Activated CD4-positive, alpha-beta memory T cell treated with anti-CD3 and anti-CD28 coated beads for 36 hours (primary cell): Measurements from ENCODE around the gene C10orf120. TPM values are rescaled to one million over a fixed set of nuclear protein-coding genes. Genes with fewer than 3 reads are reported as not detected.
A peak's percentile ranks its signal among the peaks of the same experiment; 100 is the strongest.

Experiments used
- CTCF ChIA-PET: fragments of 350-600 bp; sonication (Branson Sonifier 250); formaldehyde crosslinking; loops from one replicate; lab custom pipeline; 2021; ENCODE audit warnings: antibody characterized with exemption, inconsistent platforms; lab: Charles Lee
- POLR2A ChIA-PET: fragments of 350-600 bp; sonication (Branson Sonifier 250); formaldehyde crosslinking; loops from one replicate; lab custom pipeline; 2021; ENCODE audit warnings: antibody characterized with exemption; lab: Charles Lee
- DNase-seq: peaks from one replicate; pipeline ENCODE4 v3.0.0-alpha.2; 2020
- H3K27ac Mint-ChIP-seq: one replicate; pipeline ENCODE4 v1.8.0; 2021; ENCODE audit warnings: mixed read lengths
- H3K27me3 Mint-ChIP-seq: one replicate; pipeline ENCODE4 v1.8.0; 2021; ENCODE audit warnings: mixed read lengths
- H3K36me3 Mint-ChIP-seq: one replicate; pipeline ENCODE4 v1.8.0; 2021; ENCODE audit warnings: mixed read lengths
- H3K4me1 Mint-ChIP-seq: one replicate; pipeline ENCODE4 v1.8.0; 2021; ENCODE audit warnings: low read depth, mixed read lengths
- H3K4me3 Mint-ChIP-seq: one replicate; pipeline ENCODE4 v1.8.0; 2021; ENCODE audit warnings: mild to moderate bottlenecking, mixed read lengths
- H3K9me3 Mint-ChIP-seq: one replicate; pipeline ENCODE4 v1.8.0; 2021; ENCODE audit warnings: mixed read lengths
- intact Hi-C: fragments of 100-400 bp; cut with micrococcal nuclease; formaldehyde crosslinking; loops from one replicate; pipeline ENCODE4 v1.15.1; 2023
- total RNA-seq, 2 experiments: library from RNA; stranded (reverse); gene quantifications; one replicate each; pipeline ENCODE4 v1.2.3, GENCODE V29; 2021

Gene C10orf120
- total RNA-seq, 2 experiments from 2014 or later: not detected

- Mint-ChIP-seq H3K27me3 (peaks cover 12% of the 10 kb centered on the region), H3K36me3 (no peaks in the 10 kb centered on the region), H3K4me1 (no peaks in the 10 kb centered on the region), H3K9me3 (no peaks in the 10 kb centered on the region), H3K27ac (no peak overlapping the region), H3K4me3 (no peak overlapping the region)
- CTCF ChIA-PET: interaction anchor here (0.5 to 0.9 kb wide), 2 partner anchors 9 to 12 kb away, joined by 3 read pairs; no protein-coding TSS in a partner anchor
- DNase-seq: no peak
- POLR2A ChIA-PET: interaction anchor here (0.6 kb wide), 1 partner anchor 16 kb away, joined by 3 read pairs; no protein-coding TSS in a partner anchor
- intact Hi-C loops: no loop called here
Observed at GRCh38 chr10:122657255-122657654, 42.4 kb downstream of the C10orf120 start.

- Mint-ChIP-seq H3K4me3 (no peak overlapping the region), H3K27ac (no peak overlapping the region), H3K9me3 (no peaks in the 10 kb centered on the region), H3K27me3 (peaks cover 15% of the 10 kb centered on the region), H3K36me3 (no peaks in the 10 kb centered on the region), H3K4me1 (no peaks in the 10 kb centered on the region)
- CTCF ChIA-PET: interaction anchor here (0.5 to 0.9 kb wide), 2 partner anchors 8 to 12 kb away, joined by 3 read pairs; no protein-coding TSS in a partner anchor
- intact Hi-C loops: no loop called here
- no peak for DNase-seq
- POLR2A ChIA-PET: interaction anchor here (0.6 kb wide), 1 partner anchor 16 kb away, joined by 3 read pairs; no protein-coding TSS in a partner anchor
Observed at GRCh38 chr10:122656741-122657140, 42.9 kb downstream of the C10orf120 start.

DNA sequence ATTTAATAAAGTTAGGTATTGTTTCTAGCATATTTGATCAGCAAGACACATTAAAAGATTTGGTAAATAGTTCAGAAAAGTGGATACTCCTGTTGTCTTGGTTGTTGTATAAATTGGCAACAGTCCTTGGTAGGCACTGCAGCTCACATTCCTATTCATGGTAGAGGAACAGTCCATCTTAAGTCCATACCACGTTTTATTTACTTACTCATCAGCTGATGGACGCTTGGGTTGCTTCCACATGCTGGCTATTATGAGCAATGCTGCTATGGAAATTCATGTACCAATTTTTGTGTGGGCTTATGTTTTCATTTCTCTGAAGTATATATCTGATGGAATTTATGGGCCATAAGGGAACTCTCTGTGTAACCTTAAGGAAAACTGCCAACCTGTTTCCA, 43.3 kb downstream of the C10orf120 start:
- ChIA-PET CTCF (interaction anchor here (0.6 to 0.9 kb wide), 2 partner anchors 8 to 290 kb away, joined by 3 read pairs; no protein-coding TSS in a partner anchor), POLR2A (no interaction called here)
- intact Hi-C loops: no loop called here
- H3K9me3 Mint-ChIP-seq: no peaks in the 10 kb centered on the region
- no peak for DNase-seq
- no peak overlapping the region for H3K4me3 Mint-ChIP-seq
- H3K36me3 Mint-ChIP-seq: no peaks in the 10 kb centered on the region
- H3K27ac Mint-ChIP-seq: no peak overlapping the region
- H3K4me1 Mint-ChIP-seq: no peaks in the 10 kb centered on the region
- peaks cover 16% of the 10 kb centered on the region for H3K27me3 Mint-ChIP-seq

GRCh38 chr10:122655524-122656307, 43.9 kb downstream of the C10orf120 start:
- no peaks in the 10 kb centered on the region for H3K4me1 Mint-ChIP-seq
- ChIA-PET CTCF (interaction anchor here (0.6 kb wide), 1 partner anchor 291 kb away, joined by 3 read pairs; no protein-coding TSS in a partner anchor), POLR2A (no interaction called here)
- intact Hi-C loops: no loop called here
- H3K27me3 Mint-ChIP-seq: peaks cover 17% of the 10 kb centered on the region
- no peak overlapping the region for H3K4me3 Mint-ChIP-seq
- no peak overlapping the region for H3K27ac Mint-ChIP-seq
- DNase-seq: no peak
- no peaks in the 10 kb centered on the region for H3K9me3 Mint-ChIP-seq
- no peaks in the 10 kb centered on the region for H3K36me3 Mint-ChIP-seq

DNA sequence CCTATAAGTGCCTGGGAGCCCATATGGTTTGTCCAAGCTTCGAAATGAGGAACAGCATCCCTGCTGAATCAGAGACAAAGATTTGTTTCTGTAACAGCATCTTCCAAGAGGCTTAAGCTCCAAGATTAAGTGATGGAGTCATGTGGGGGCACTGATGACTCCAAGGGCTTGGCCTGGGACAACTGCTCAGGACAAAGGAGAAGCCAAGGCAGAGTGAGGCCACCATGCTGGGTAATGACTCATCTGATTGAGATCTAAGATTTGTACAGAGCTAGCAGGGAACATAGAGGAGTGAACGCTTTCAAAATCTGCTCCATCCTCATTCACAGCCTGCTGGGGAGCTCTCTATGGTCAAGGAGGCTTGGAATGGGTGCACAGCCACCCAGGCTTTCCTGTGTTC, 49.3 kb downstream of the C10orf120 start:
- intact Hi-C loops: no loop called here
- Mint-ChIP-seq H3K36me3 (no peaks in the 10 kb centered on the region), H3K27ac (no peak overlapping the region), H3K9me3 (no peaks in the 10 kb centered on the region), H3K27me3 (peaks cover 31% of the 10 kb centered on the region), H3K4me3 (no peak overlapping the region), H3K4me1 (no peaks in the 10 kb centered on the region)
- CTCF ChIA-PET: interaction anchor here (0.9 to 1.1 kb wide), 2 partner anchors 53 to 84 kb away, joined by 3 to 5 read pairs; no protein-coding TSS in a partner anchor
- POLR2A ChIA-PET: no interaction called here
- no peak for DNase-seq

DNA sequence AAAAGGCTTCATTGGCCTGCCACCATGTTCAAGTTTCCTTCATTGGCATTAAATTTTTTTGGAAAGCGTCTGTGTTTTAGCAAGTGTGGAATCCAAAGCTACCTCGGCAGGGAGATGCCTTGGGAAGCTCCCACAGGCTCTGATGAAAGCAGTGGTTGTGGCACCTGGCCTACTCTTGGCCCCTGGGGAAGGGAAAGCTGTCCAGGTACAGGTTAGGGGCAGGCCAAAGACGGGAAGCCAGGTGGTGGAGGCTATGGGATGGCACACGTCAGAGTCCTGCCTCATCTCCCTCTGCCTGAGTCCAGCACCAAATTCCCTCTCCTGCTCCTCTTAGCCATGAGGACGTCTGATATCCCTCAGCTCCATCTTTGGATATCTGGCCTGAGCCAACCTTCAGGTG, 49.7 kb downstream of the C10orf120 start:
- no peak overlapping the region for H3K27ac Mint-ChIP-seq
- no peaks in the 10 kb centered on the region for H3K9me3 Mint-ChIP-seq
- intact Hi-C loops: no loop called here
- no peak for DNase-seq
- CTCF ChIA-PET: interaction anchor here (0.9 to 1.6 kb wide), 6 partner anchors 10 to 396 kb away, joined by 3 to 7 read pairs (median 5); no protein-coding TSS in a partner anchor
- H3K27me3 Mint-ChIP-seq: peaks cover 27% of the 10 kb centered on the region
- POLR2A ChIA-PET: no interaction called here
- H3K36me3 Mint-ChIP-seq: no peaks in the 10 kb centered on the region
- no peaks in the 10 kb centered on the region for H3K4me1 Mint-ChIP-seq
- no peak overlapping the region for H3K4me3 Mint-ChIP-seq

GRCh38 chr10:122648599-122649428, 50.8 kb downstream of the C10orf120 start:
- ChIA-PET CTCF (interaction anchor here (0.9 to 1.6 kb wide), 9 partner anchors 8 to 397 kb away, joined by 3 to 7 read pairs (median 3); no protein-coding TSS in a partner anchor), POLR2A (no interaction called here)
- Mint-ChIP-seq H3K36me3 (no peaks in the 10 kb centered on the region), H3K27ac (no peak overlapping the region), H3K4me1 (no peaks in the 10 kb centered on the region), H3K9me3 (no peaks in the 10 kb centered on the region), H3K27me3 (peaks cover 28% of the 10 kb centered on the region), H3K4me3 (no peak overlapping the region)
- intact Hi-C loops: loop anchor here (1.0 kb wide), 1 partner anchor 54 kb away; no protein-coding TSS in a partner anchor
- DNase-seq: peak; percentile 51

Other genes starting within 250 kb of the C10orf120 start
- gene ARMS2, start 245.2 kb downstream of the C10orf120 start, total RNA-seq: not detected
- gene HTRA1, start 238.3 kb downstream of the C10orf120 start, total RNA-seq: not detected
- not detected for gene DMBT1, start 139.1 kb downstream of the C10orf120 start, total RNA-seq
- gene CUZD1, start 146.0 kb upstream of the C10orf120 start, total RNA-seq: 1 to 10 TPM; 1.0 to 1.4 TPM
- 1 to 10 TPM; 7.2 to 8.1 TPM for gene FAM24B, start 179.7 kb upstream of the C10orf120 start, total RNA-seq
- not detected for gene FAM24A, start 210.8 kb upstream of the C10orf120 start, total RNA-seq